Liver (tissue), 9 donors: ENCODE measurements around the gene MYCBPAP. TPM values are rescaled to one million over a fixed set of nuclear protein-coding genes. Genes with fewer than 3 reads are reported as not detected.

Experiments
- DNase-seq: peaks from one replicate; pipeline ENCODE4 v3.0.0-alpha.2; 2017; ENCODE audit warnings: low spot score
- H3K27ac ChIP-seq, 2 donors: one replicate each; pipeline ENCODE4 v1.7.0; 2013; ENCODE audit warnings: inconsistent platforms in 2 of 2, low read length in 2 of 2, control low read depth in 1 of 2, low read depth in 1 of 2, mild to moderate bottlenecking in 1 of 2
- H3K27me3 ChIP-seq, 4 donors: one replicate each; pipeline versions ENCODE4 v1.6.1 to v1.7.0; 2013; ENCODE audit warnings: low read length in 3 of 4, inconsistent platforms in 1 of 4, mild to moderate bottlenecking in 1 of 4, moderate library complexity in 1 of 4; ENCODE audit not compliant: control insufficient read depth in 4 of 4, insufficient read depth in 4 of 4
- H3K36me3 ChIP-seq, 4 donors: one replicate each; pipeline versions ENCODE4 v1.6.1 to v1.7.0; 2013; ENCODE audit warnings: low read length in 3 of 4, mild to moderate bottlenecking in 3 of 4, low read depth in 1 of 4, moderate library complexity in 1 of 4; ENCODE audit not compliant: control insufficient read depth in 4 of 4, insufficient read depth in 3 of 4
- H3K4me1 ChIP-seq, 4 donors: one replicate each; pipeline versions ENCODE4 v1.6.1 to v1.7.0; 2013; ENCODE audit warnings: low read length in 3 of 4, mild to moderate bottlenecking in 3 of 4, moderate library complexity in 1 of 4; ENCODE audit not compliant: control insufficient read depth in 4 of 4, insufficient read depth in 4 of 4
- H3K4me3 ChIP-seq, 3 donors: one replicate each; pipeline versions ENCODE4 v1.6.1 to v1.7.0; 2013; ENCODE audit warnings: low read length in 3 of 3, control low read depth in 1 of 3, low read depth in 1 of 3, mild to moderate bottlenecking in 1 of 3
- H3K9ac ChIP-seq, 2 donors: one replicate each; pipeline ENCODE4 v1.7.0; 2013; ENCODE audit warnings: low read length in 2 of 2, mild to moderate bottlenecking in 2 of 2, moderate library complexity in 2 of 2, control low read depth in 1 of 2, low read depth in 1 of 2
- H3K9me3 ChIP-seq, 4 donors: one replicate each; pipeline versions ENCODE4 v1.6.1 to v1.7.0; 2013; ENCODE audit warnings: low read length in 3 of 4; ENCODE audit not compliant: control insufficient read depth in 4 of 4
- ATF3 ChIP-seq: IDR thresholded peaks from 2 replicates; pipeline ENCODE4 v1.6.1; 2016; ENCODE audit warnings: antibody characterized with exemption
- CTCF ChIP-seq: fragments of 150-350 bp; IDR thresholded peaks from 2 replicates; pipeline ENCODE4 v1.5.1; 2017; ENCODE audit warnings: improper control_type of control experiment, low read depth, low read length; ENCODE audit not compliant: missing input control
- EGR1 ChIP-seq, 2 donors: IDR thresholded peaks; 2 replicates each; pipeline ENCODE4 v1.6.1; 2016 to 2018; ENCODE audit warnings: antibody characterized with exemption in 2 of 2, low read depth in 2 of 2
- FOXA1 ChIP-seq: IDR thresholded peaks from 2 replicates; pipeline ENCODE4 v1.6.1; 2016; ENCODE audit warnings: antibody characterized with exemption
- FOXA2 ChIP-seq: IDR thresholded peaks from 2 replicates; pipeline ENCODE4 v1.6.1; 2016; ENCODE audit warnings: antibody characterized with exemption
- GABPA ChIP-seq, 2 donors: IDR thresholded peaks in 1 of 2; conservative IDR thresholded peaks in 1 of 2; 2 replicates each; pipeline ENCODE4 v1.6.1; 2016; ENCODE audit warnings: antibody characterized with exemption in 2 of 2, mild to moderate bottlenecking in 1 of 2, moderate library complexity in 1 of 2
- JUND ChIP-seq, 2 donors: IDR thresholded peaks; 2 replicates each; pipeline ENCODE4 v1.6.1; 2016; ENCODE audit warnings: antibody characterized with exemption in 2 of 2
- NR2F2 ChIP-seq: IDR thresholded peaks from 2 replicates; pipeline ENCODE4 v1.6.1; 2016; ENCODE audit warnings: antibody characterized with exemption
- REST ChIP-seq: IDR thresholded peaks from 2 replicates; pipeline ENCODE4 v1.6.1; 2016; ENCODE audit warnings: antibody characterized with exemption, mild to moderate bottlenecking
- RXRA ChIP-seq, 2 donors: IDR thresholded peaks; 2 replicates each; pipeline ENCODE4 v1.6.1; 2017 to 2018; ENCODE audit warnings: antibody characterized with exemption in 2 of 2, mild to moderate bottlenecking in 1 of 2
- YY1 ChIP-seq: IDR thresholded peaks from 2 replicates; pipeline ENCODE4 v1.6.1; 2016; ENCODE audit warnings: antibody characterized with exemption, mild to moderate bottlenecking
- ZBTB33 ChIP-seq: IDR thresholded peaks from 2 replicates; pipeline ENCODE4 v1.6.1; 2016; ENCODE audit warnings: antibody characterized with exemption
- WGBS: extraction: QIAGEN DNeasy Blood & Tissue Kit; methylation state at CpG from one replicate; pipeline ENCODE4 v1.1.7; 2013; 5-methylcytosine and 5-hydroxymethylcytosine counted together
- polyA plus RNA-seq, 2 donors: library from polyadenylated mRNA; stranded (reverse) in 1 of 2; unstranded in 1 of 2; fragments of 200-250 nt in 1 of 2; fragments of >200 nt in 1 of 2; fragmentation: Nextera tagmentation in 1 of 2; extraction: Ambion mirVana in 1 of 2; gene quantifications; one replicate each; pipeline versions ENCODE4 v1.2.1 to v1.2.3, GENCODE V29; 2013 to 2015
- total RNA-seq, 2 donors: library from RNA; depleted of rRNA; stranded (reverse); fragments of >200 nt; gene quantifications; one replicate each; pipeline ENCODE4 v1.2.3, GENCODE V29; 2014
- donor health status: healthy.
- donor health status: healthy.
- donor health status: healthy.
- donor health status: healthy.
- donor health status: healthy.

MYCBPAP gene
- total and polyA plus RNA-seq, 4 donors, result 0.23 to 0.25 TPM; not detected in 2

GRCh38 chr17:50527155-50527762 lies 19.0 kb downstream of the MYCBPAP start:
- Histone ChIP-seq H3K36me3 (no peaks in the 10 kb centered on the region), H3K27ac (no peak overlapping the region), H3K4me3 (no peak overlapping the region), H3K4me1 (no peaks in the 10 kb centered on the region), H3K27me3 (peaks cover 0 to 12% (median 4%) of the 10 kb centered on the region in 4 donors), H3K9ac (no peak overlapping the region), H3K9me3 (no peaks in the 10 kb centered on the region)
- TF ChIP-seq EGR1 (IDR thresholded peaks at IDR 0.05; ENCODE audit: low read depth in 2 of 2) (no peak), CTCF (no peak), JUND (IDR thresholded peaks at IDR 0.05) (no peak), RXRA (IDR thresholded peaks at IDR 0.05) (no peak), ZBTB33 (no peak), FOXA1 (no peak), ATF3 (no peak), REST (no peak)
- DNase-seq, result no peak
- 70% methylated on average over 5 of the region's 5 CpGs for WGBS

- Histone ChIP-seq H3K4me1 (peaks cover 0 to 1% (median under 1%) of the 10 kb centered on the region in 4 donors), H3K4me3 (no peak overlapping the region), H3K9ac (no peak overlapping the region), H3K9me3 (no peaks in the 10 kb centered on the region), H3K27ac (no peak overlapping the region), H3K27me3 (peaks cover 0 to 13% (median 4%) of the 10 kb centered on the region in 4 donors), H3K36me3 (no peaks in the 10 kb centered on the region)
- TF ChIP-seq NR2F2 (no peak), JUND (IDR thresholded peaks at IDR 0.05) (no peak), YY1 (no peak), REST (no peak), GABPA (IDR thresholded peaks at IDR 0.05 in 1 of 2, conservative IDR thresholded peaks at IDR 0.05 in 1 of 2) (no peak), FOXA2 (no peak)
- WGBS, result 66% methylated on average over 4 of the region's 4 CpGs
- no peak for DNase-seq
Observed at GRCh38 chr17:50527949-50528474, 19.8 kb downstream of the MYCBPAP start.
